K562 (cell line): ENCODE results near the gene CCDC136. TPM values are rescaled to one million over a fixed set of nuclear protein-coding genes. Genes with fewer than 3 reads are reported as not detected.

Experiments
- ATAC-seq: fragments of 200-7000 bp; cut with Tn5 transposase; 3 replicates; pipeline ENCODE4 v1.9.1; 2020; ENCODE audit warnings: moderate library complexity
- BruUV-seq: library from RNA; stranded (reverse); fragments of 400-500 nt; replicated peaks from 2 replicates; lab custom pipeline; 2021; lab: Mats Ljungman, UMichigan
- CTCF ChIA-PET: fragments of 300-600 bp; formaldehyde crosslinking; extraction: SDS; loops from one replicate; lab custom pipeline; 2021; ENCODE audit warnings: low intra/inter-chr PET ratio; lab: Yijun Ruan, JAX
- POLR2A ChIA-PET: fragments of 300-600, 350-650 bp; sonication (Branson Sonifier 250); formaldehyde crosslinking; extraction: SDS; loops from one replicate; lab custom pipeline; 2021; ENCODE audit warnings: antibody characterized with exemption, inconsistent platforms; lab: Yijun Ruan, JAX
- DNase-seq, 4 experiments: peaks; one replicate each; pipeline versions ENCODE4 v3.0.0 to v3.0.0-alpha.2; 2011 to 2018; ENCODE audit warnings: low spot score in 3 of 4, mixed read lengths in 3 of 4; ENCODE audit errors: extremely low read depth in 1 of 4
- FAIRE-seq: peaks from 2 replicates; lab custom pipeline; 2011; peaks lifted over from hg19 to GRCh38; lab: Jason Lieb, UNC
- H2AFZ ChIP-seq: 2 replicates; pipeline ENCODE4 v1.6.0; 2011; ENCODE audit warnings: low read depth, low read length, control low read depth, inconsistent platforms
- H3K27ac ChIP-seq: fragments of 200-600 bp; 3 replicates; pipeline ENCODE4 v1.8.0; 2011; ENCODE audit warnings: low read depth, mild to moderate bottlenecking, control low read depth, inconsistent platforms, low read length, moderate library complexity, mixed read lengths; ENCODE audit errors: extremely low read depth
- H3K27me3 ChIP-seq, 2 experiments: fragments of 300-600 bp in 1 of 2; 2 replicates in 1 of 2; 3 replicates in 1 of 2; pipeline versions ENCODE4 v1.6.0 to v1.8.0; 2011; ENCODE audit warnings: inconsistent platforms in 2 of 2, low read length in 2 of 2, mild to moderate bottlenecking in 1 of 2, mixed read lengths in 1 of 2, moderate library complexity in 1 of 2; ENCODE audit not compliant: control insufficient read depth in 2 of 2, insufficient read depth in 2 of 2
- H3K36me3 ChIP-seq: fragments of 300-600 bp; 3 replicates; pipeline ENCODE4 v1.8.0; 2011; ENCODE audit warnings: mild to moderate bottlenecking, low read length, inconsistent platforms; ENCODE audit not compliant: control insufficient read depth, insufficient read depth
- H3K4me1 ChIP-seq, 2 experiments: fragments of 200-600 bp in 1 of 2; replicated peaks in 1 of 2; 2 replicates in 1 of 2; 3 replicates in 1 of 2; pipeline versions ENCODE4 v1.5.1 to v1.8.0; 2011; ENCODE audit warnings: inconsistent platforms in 2 of 2, low read length in 2 of 2, mild to moderate bottlenecking in 1 of 2, mixed read lengths in 1 of 2, moderate library complexity in 1 of 2; ENCODE audit not compliant: control insufficient read depth in 2 of 2, insufficient read depth in 2 of 2
- H3K4me2 ChIP-seq: 2 replicates; pipeline ENCODE4 v1.6.1; 2011; ENCODE audit warnings: low read length, control low read depth, inconsistent platforms, mixed read lengths; ENCODE audit not compliant: insufficient read depth
- H3K4me3 ChIP-seq: fragments of 200-600 bp; sonication (generic), shearing (Covaris generic); 2 replicates; pipeline ENCODE4 v1.5.1; 2016; ENCODE audit warnings: control low read depth, inconsistent platforms
- H3K79me2 ChIP-seq: fragments of 200-600 bp; 3 replicates; pipeline ENCODE4 v1.8.0; 2011; ENCODE audit warnings: low read length, inconsistent platforms; ENCODE audit not compliant: control insufficient read depth, insufficient read depth
- H3K9ac ChIP-seq, 2 experiments: 2 replicates each; pipeline versions ENCODE4 v1.6.0 to v1.6.1; 2011; ENCODE audit warnings: low read depth in 2 of 2, low read length in 2 of 2, control low read depth in 1 of 2, inconsistent platforms in 1 of 2, mild to moderate bottlenecking in 1 of 2, mixed read lengths in 1 of 2; ENCODE audit not compliant: insufficient read depth in 1 of 2
- H3K9me1 ChIP-seq: one replicate; pipeline ENCODE4 v1.6.0; 2011; ENCODE audit warnings: inconsistent platforms, mild to moderate bottlenecking, low read length, moderate library complexity; ENCODE audit not compliant: control insufficient read depth, insufficient read depth
- H3K9me3 ChIP-seq: replicated peaks from 2 replicates; pipeline ENCODE4 v1.5.1; 2011; ENCODE audit warnings: low read depth, low read length, inconsistent platforms; ENCODE audit not compliant: control insufficient read depth, insufficient read depth
- H4K20me1 ChIP-seq: replicated peaks from 2 replicates; pipeline ENCODE4 v1.6.1; 2011; ENCODE audit warnings: low read length, inconsistent platforms, mixed read lengths; ENCODE audit not compliant: control insufficient read depth, insufficient read depth
- COPS2 ChIP-seq: fragments of 450-650 bp; conservative IDR thresholded peaks from 2 replicates; pipeline ENCODE4 v1.6.1; 2016; ENCODE audit warnings: mild to moderate bottlenecking, moderate library complexity
- POLR2A ChIP-seq: fragments of 450-650 bp; conservative IDR thresholded peaks from 2 replicates; pipeline ENCODE4 v1.6.1; 2016
- POLR2AphosphoS5 ChIP-seq: IDR thresholded peaks from 2 replicates; pipeline ENCODE4 v1.6.1; 2011; ENCODE audit warnings: mild to moderate bottlenecking, low read depth, low read length, moderate library complexity; ENCODE audit not compliant: control insufficient read depth, insufficient read depth
- POLR2H ChIP-seq: IDR thresholded peaks from 2 replicates; pipeline ENCODE4 v1.6.1; 2016; ENCODE audit warnings: missing genetic modification characterization, low read depth, mild to moderate bottlenecking, control low read depth, missing compliant biosample characterization, moderate library complexity
- RBM14 ChIP-seq: fragments of 200-400 bp; formaldehyde crosslinking; IDR thresholded peaks from 2 replicates; pipeline ENCODE4 v1.6.1; 2018; ENCODE audit warnings: low read depth, mild to moderate bottlenecking, low read length, moderate library complexity, borderline replicate concordance; ENCODE audit not compliant: insufficient read depth
- SRF ChIP-seq, 2 experiments: fragments of 250-450, 450-650 bp in 1 of 2; sonication (Bioruptor Pico) in 1 of 2; sonication (generic) in 1 of 2; formaldehyde crosslinking; IDR thresholded peaks; 2 replicates each; pipeline versions ENCODE4 v1.5.0 to v1.5.1; 2020 to 2022; ENCODE audit warnings: mild to moderate bottlenecking in 1 of 2, missing genetic modification reagents in 1 of 2
- SUPT5H ChIP-seq: fragments of 450-650 bp; IDR thresholded peaks from 2 replicates; pipeline ENCODE4 v1.6.1; 2016
- ZNF316 ChIP-seq: fragments of 450-650 bp; IDR thresholded peaks from 2 replicates; pipeline ENCODE4 v1.6.1; 2016
- ZNF584 ChIP-seq: fragments of 200-800 bp; sonication (Bioruptor generic); IDR thresholded peaks from 2 replicates; pipeline ENCODE4 v1.6.1; 2016; ENCODE audit warnings: low read depth, mild to moderate bottlenecking, missing genetic modification characterization, missing compliant biosample characterization
- in situ Hi-C: fragments of 300-500 bp; cut with MboI; formaldehyde crosslinking; loops from 4 replicates; pipeline ENCODE4 v1.15.0; 2018; ENCODE audit warnings: inconsistent platforms, mixed read lengths
- intact Hi-C: fragments of 100-400 bp; cut with micrococcal nuclease; formaldehyde crosslinking; loops from 2 replicates; pipeline ENCODE4 v1.14.2; 2022
- polyA plus RNA-seq, 8 experiments: library from polyadenylated mRNA; depleted of rRNA in 4 of 8; stranded (reverse) in 5 of 8; unstranded in 3 of 8; fragments of >200 nt; fragmentation: Nextera tagmentation in 2 of 8; fragmentation: Illumina TruSeq in 1 of 8; extraction: Ambion mirVana in 2 of 8; extraction: Trizol in 1 of 8; gene quantifications; 2 replicates each; pipeline versions ENCODE4 v1.2.1 to v1.2.3, GENCODE V29; 2011 to 2014; ENCODE audit warnings: inconsistent platforms in 1 of 8, missing spikeins in 1 of 8
- total RNA-seq, 7 experiments: library from RNA; depleted of rRNA in 6 of 7; stranded (reverse); fragments of >200 nt in 6 of 7; fragmentation: Illumina TruSeq in 2 of 7; extraction: Trizol in 2 of 7; gene quantifications; 2 replicates each; pipeline versions ENCODE4 v1.2.1 to v1.2.3, GENCODE V29; 2011 to 2021; ENCODE audit warnings: low replicate concordance in 1 of 7
- TF ChIP-seq, protein P1 (sequence below): fragments of 450-650 bp; conservative IDR thresholded peaks from 2 replicates; pipeline ENCODE4 v1.6.1; 2016; ENCODE audit warnings: missing genetic modification characterization, low read depth, mild to moderate bottlenecking, missing compliant biosample characterization, moderate library complexity
- TF ChIP-seq, protein P2 (sequence below): fragments of 450-650 bp; IDR thresholded peaks from 2 replicates; pipeline ENCODE4 v1.6.1; 2016

CCDC136 gene
- total and polyA plus RNA-seq, 9 of the 15 experiments (the other 6 are each of a cell fraction or from before 2014, with no cell fraction given), result 2.4 to 40.8 (median 26.5) TPM

DNA sequence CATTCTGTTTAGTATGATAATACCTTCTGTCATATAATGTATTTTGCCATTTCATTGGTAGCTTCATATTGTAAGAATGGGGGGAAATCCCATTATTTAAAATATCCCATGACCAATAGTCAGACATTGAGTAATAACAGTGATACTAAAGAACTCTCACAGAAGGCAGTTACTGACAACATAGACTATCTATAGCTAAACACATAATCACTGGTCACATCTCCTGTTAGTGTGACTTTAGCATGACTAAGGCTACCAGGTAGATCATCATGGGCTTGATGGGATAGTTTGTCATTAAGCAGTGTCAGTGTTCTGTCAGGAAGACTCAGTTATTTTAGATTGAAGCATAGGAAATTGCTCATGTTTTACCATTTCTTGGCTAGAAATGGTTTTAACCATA is 32.5 kb upstream of the CCDC136 start:
- H3K4me2 ChIP-seq, result no peak overlapping the region
- H3K27ac ChIP-seq, result no peak overlapping the region
- no peak overlapping the region for H2AFZ ChIP-seq
- ChIA-PET CTCF (no interaction called here), POLR2A (interaction anchor here (0.6 to 12.2 kb wide), 8 partner anchors 9 to 46 kb away, joined by 3 to 216 read pairs (median 4); partner anchors contain the start of gene CALU)
- H3K4me3 ChIP-seq, result no peak overlapping the region
- FAIRE-seq (no peak), ATAC-seq (no peak), DNase-seq (no peak)
- no peak overlapping the region for H3K9ac ChIP-seq
- H3K9me1 ChIP-seq, result peaks cover 3% of the 10 kb centered on the region
- peaks cover 3% of the 10 kb centered on the region for H4K20me1 ChIP-seq
- peaks cover 94% of the 10 kb centered on the region for H3K36me3 ChIP-seq
- no peaks in the 10 kb centered on the region for H3K27me3 ChIP-seq
- peaks cover 17% of the 10 kb centered on the region; the same call in 2 of the 3 replicates for H3K79me2 ChIP-seq
- no peaks in the 10 kb centered on the region for H3K9me3 ChIP-seq
- in situ Hi-C loops (no loop called here), intact Hi-C loops (loop anchor here (10.0 kb wide), 1 partner anchor 284 kb away; the partner anchor contains the start of gene METTL2B)
- no TSS peak for BruUV-seq
- H3K4me1 ChIP-seq, result no peaks in the 10 kb centered on the region
- TF ChIP-seq SUPT5H (peak; percentile 16), ZNF316 (no peak), POLR2AphosphoS5 (0 out of 2 replicates have a peak, but pooled peaks have one; percentile 8), COPS2 (no peak), POLR2H (0 out of 2 replicates have a peak, but pooled peaks have one; percentile 31), POLR2A (0 out of 2 replicates have a peak, but pooled peaks have one; percentile 33), RBM14 (no peak), SRF (CRISPR knock-in tag; IDR thresholded peaks at IDR 0.05) (no peak), ZNF584 (CRISPR knock-in tag) (no peak)
- TF ChIP-seq, protein P1, sequence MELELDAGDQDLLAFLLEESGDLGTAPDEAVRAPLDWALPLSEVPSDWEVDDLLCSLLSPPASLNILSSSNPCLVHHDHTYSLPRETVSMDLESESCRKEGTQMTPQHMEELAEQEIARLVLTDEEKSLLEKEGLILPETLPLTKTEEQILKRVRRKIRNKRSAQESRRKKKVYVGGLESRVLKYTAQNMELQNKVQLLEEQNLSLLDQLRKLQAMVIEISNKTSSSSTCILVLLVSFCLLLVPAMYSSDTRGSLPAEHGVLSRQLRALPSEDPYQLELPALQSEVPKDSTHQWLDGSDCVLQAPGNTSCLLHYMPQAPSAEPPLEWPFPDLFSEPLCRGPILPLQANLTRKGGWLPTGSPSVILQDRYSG, result no peak
- TF ChIP-seq, protein P2, sequence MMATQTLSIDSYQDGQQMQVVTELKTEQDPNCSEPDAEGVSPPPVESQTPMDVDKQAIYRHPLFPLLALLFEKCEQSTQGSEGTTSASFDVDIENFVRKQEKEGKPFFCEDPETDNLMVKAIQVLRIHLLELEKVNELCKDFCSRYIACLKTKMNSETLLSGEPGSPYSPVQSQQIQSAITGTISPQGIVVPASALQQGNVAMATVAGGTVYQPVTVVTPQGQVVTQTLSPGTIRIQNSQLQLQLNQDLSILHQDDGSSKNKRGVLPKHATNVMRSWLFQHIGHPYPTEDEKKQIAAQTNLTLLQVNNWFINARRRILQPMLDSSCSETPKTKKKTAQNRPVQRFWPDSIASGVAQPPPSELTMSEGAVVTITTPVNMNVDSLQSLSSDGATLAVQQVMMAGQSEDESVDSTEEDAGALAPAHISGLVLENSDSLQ, result no peak
